H1 (cell line): Measurements from ENCODE around the gene SSUH2. TPM values are rescaled to one million over a fixed set of nuclear protein-coding genes. Genes with fewer than 3 reads are reported as not detected.
"Not testable (repeated sequence)": the region's sequence is repeated elsewhere in the genome, so short reads cannot be mapped to it uniquely, and the experiment has no call there.

Source experiments
- CTCF ChIA-PET: fragments of 300-600 bp; sonication (Branson Sonifier 250); formaldehyde crosslinking; loops from one replicate; lab custom pipeline; 2021; ENCODE audit not compliant: partially characterized antibody; lab: Charles Lee
- POLR2A ChIA-PET: fragments of 300-600 bp; sonication (Branson Sonifier 250); formaldehyde crosslinking; loops from one replicate; lab custom pipeline; 2021; ENCODE audit warnings: inconsistent platforms; ENCODE audit not compliant: partially characterized antibody; lab: Charles Lee
- DNase-seq, 2 experiments: peaks; one replicate each; pipeline versions ENCODE4 v3.0.0 to v3.0.0-alpha.2; 2010 to 2022; ENCODE audit warnings: low spot score in 2 of 2, low read depth in 1 of 2, mixed read lengths in 1 of 2
- FAIRE-seq: peaks from 2 replicates; lab custom pipeline; 2011; peaks lifted over from hg19 to GRCh38; lab: Jason Lieb, UNC
- H2AFZ ChIP-seq: 2 replicates; pipeline ENCODE4 v1.8.1; 2012; ENCODE audit warnings: low read length, inconsistent platforms
- H2AK5ac ChIP-seq: 2 replicates; pipeline ENCODE4 v1.6.1; 2013; ENCODE audit warnings: low read depth, low read length
- H2BK120ac ChIP-seq: replicated peaks from 2 replicates; pipeline ENCODE3; 2013; ENCODE audit warnings: low read depth, low read length, inconsistent platforms
- H2BK12ac ChIP-seq: 2 replicates; pipeline ENCODE4 v1.6.1; 2013; ENCODE audit warnings: low read depth, low read length
- H2BK15ac ChIP-seq: 2 replicates; pipeline ENCODE4 v1.6.1; 2013; ENCODE audit warnings: low read length
- H2BK20ac ChIP-seq: 2 replicates; pipeline ENCODE4 v1.6.1; 2013; ENCODE audit warnings: low read length
- H2BK5ac ChIP-seq: 2 replicates; pipeline ENCODE4 v1.6.1; 2013; ENCODE audit warnings: low read depth, low read length
- H3K14ac ChIP-seq: 2 replicates; pipeline ENCODE4 v1.6.1; 2013; ENCODE audit warnings: inconsistent platforms; ENCODE audit not compliant: insufficient read length
- H3K18ac ChIP-seq: 2 replicates; pipeline ENCODE4 v1.6.1; 2013; ENCODE audit warnings: low read length; ENCODE audit errors: extremely low read depth
- H3K23ac ChIP-seq: 2 replicates; pipeline ENCODE4 v1.6.1; 2013; ENCODE audit warnings: inconsistent platforms; ENCODE audit not compliant: insufficient read length
- H3K23me2 ChIP-seq: 2 replicates; pipeline ENCODE4 v1.6.1; 2013; ENCODE audit warnings: low read depth, low read length
- H3K27ac ChIP-seq: 2 replicates; pipeline ENCODE4 v1.6.1; 2011; ENCODE audit warnings: low read depth, low read length, inconsistent platforms
- H3K27me3 ChIP-seq, 4 experiments: replicated peaks in 1 of 4; 1 replicate in 1 of 4; 2 replicates in 3 of 4; pipeline versions ENCODE4 v1.6.1 to v1.8.1; 2011 to 2013; ENCODE audit warnings: low read length in 3 of 4, mild to moderate bottlenecking in 3 of 4, inconsistent platforms in 2 of 4, mixed read lengths in 2 of 4, moderate library complexity in 1 of 4; ENCODE audit not compliant: control insufficient read depth in 3 of 4, insufficient read depth in 3 of 4; ENCODE audit errors: extremely low read depth in 1 of 4
- H3K36me3 ChIP-seq, 4 experiments: 2 replicates each; pipeline versions ENCODE4 v1.6.1 to v1.8.1; 2011 to 2013; ENCODE audit warnings: mild to moderate bottlenecking in 4 of 4, low read length in 3 of 4, moderate library complexity in 2 of 4, control low read depth in 1 of 4, inconsistent platforms in 1 of 4; ENCODE audit not compliant: insufficient read depth in 4 of 4, control insufficient read depth in 2 of 4
- H3K4ac ChIP-seq: replicated peaks from 2 replicates; pipeline ENCODE3; 2013; ENCODE audit warnings: low read length, low read depth, mixed read lengths, inconsistent platforms; ENCODE audit not compliant: insufficient read length
- H3K4me1 ChIP-seq, 4 experiments: replicated peaks in 1 of 4; 1 replicate in 1 of 4; 2 replicates in 3 of 4; pipeline versions ENCODE4 v1.6.1 to v1.8.1; 2011 to 2013; ENCODE audit warnings: low read length in 3 of 4, inconsistent platforms in 2 of 4, mixed read lengths in 1 of 4; ENCODE audit not compliant: insufficient read depth in 4 of 4, control insufficient read depth in 3 of 4
- H3K4me2 ChIP-seq, 2 experiments: 2 replicates each; pipeline versions ENCODE4 v1.6.1 to v1.8.1; 2011 to 2013; ENCODE audit warnings: low read depth in 2 of 2, low read length in 2 of 2, control low read depth in 1 of 2, inconsistent platforms in 1 of 2, mild to moderate bottlenecking in 1 of 2; ENCODE audit not compliant: insufficient read depth in 1 of 2
- H3K4me3 ChIP-seq, 4 experiments: fragments of 200-600, 300-600 bp in 1 of 4; sonication (generic), shearing (Covaris generic), sonication (Bioruptor Twin) in 1 of 4; 2 replicates each; pipeline versions ENCODE4 v1.5.1 to v1.8.1; 2011 to 2016; ENCODE audit warnings: low read length in 4 of 4, low read depth in 3 of 4, control low read depth in 2 of 4, inconsistent platforms in 2 of 4, mild to moderate bottlenecking in 2 of 4, mixed read lengths in 1 of 4, moderate library complexity in 1 of 4; ENCODE audit not compliant: insufficient read depth in 2 of 4; ENCODE audit errors: extremely low read depth in 1 of 4
- H3K56ac ChIP-seq: replicated peaks from 2 replicates; pipeline ENCODE3; 2013; ENCODE audit warnings: low read depth, mild to moderate bottlenecking, mixed read lengths, low read length, inconsistent platforms; ENCODE audit not compliant: insufficient read length
- H3K79me1 ChIP-seq: 2 replicates; pipeline ENCODE4 v1.6.1; 2013; ENCODE audit warnings: low read depth, low read length, control low read depth
- H3K79me2 ChIP-seq, 2 experiments: 2 replicates each; pipeline versions ENCODE4 v1.6.1 to v1.8.1; 2012 to 2013; ENCODE audit warnings: low read length in 2 of 2, mild to moderate bottlenecking in 2 of 2, inconsistent platforms in 1 of 2; ENCODE audit not compliant: insufficient read depth in 2 of 2, control insufficient read depth in 1 of 2
- H3K9ac ChIP-seq, 4 experiments: replicated peaks in 1 of 4; 1 replicate in 1 of 4; 2 replicates in 3 of 4; pipeline versions ENCODE4 v1.6.1 to v1.8.1; 2011 to 2013; ENCODE audit warnings: low read depth in 3 of 4, low read length in 3 of 4, control low read depth in 2 of 4, mild to moderate bottlenecking in 2 of 4, moderate library complexity in 2 of 4, inconsistent platforms in 1 of 4; ENCODE audit errors: extremely low read depth in 1 of 4
- H3K9me3 ChIP-seq, 2 experiments: 2 replicates each; pipeline versions ENCODE4 v1.6.1 to v1.8.1; 2012 to 2013; ENCODE audit warnings: mild to moderate bottlenecking in 2 of 2, moderate library complexity in 2 of 2, control low read depth in 1 of 2, inconsistent platforms in 1 of 2, low read depth in 1 of 2, low read length in 1 of 2, mixed read lengths in 1 of 2; ENCODE audit not compliant: insufficient read depth in 2 of 2
- H4K20me1 ChIP-seq, 2 experiments: replicated peaks in 1 of 2; 2 replicates each; pipeline versions ENCODE3 to v1.8.1; 2011 to 2013; ENCODE audit warnings: inconsistent platforms in 2 of 2, low read length in 2 of 2, mild to moderate bottlenecking in 1 of 2; ENCODE audit not compliant: insufficient read depth in 2 of 2, control insufficient read depth in 1 of 2
- H4K5ac ChIP-seq: 2 replicates; pipeline ENCODE4 v1.6.1; 2013; ENCODE audit warnings: low read length, low read depth, mixed read lengths, inconsistent platforms; ENCODE audit not compliant: insufficient read length
- H4K8ac ChIP-seq: 2 replicates; pipeline ENCODE4 v1.8.0; 2013; ENCODE audit warnings: mild to moderate bottlenecking, moderate library complexity, low read length, inconsistent platforms; ENCODE audit not compliant: insufficient read depth; ENCODE audit errors: extremely low read depth
- H4K91ac ChIP-seq: replicated peaks from 2 replicates; pipeline ENCODE3; 2013; ENCODE audit warnings: low read length, mixed read lengths, inconsistent platforms; ENCODE audit not compliant: insufficient read length
- CREB1 ChIP-seq: IDR thresholded peaks from 2 replicates; pipeline ENCODE4 v1.6.1; 2012; ENCODE audit warnings: inconsistent platforms
- WGBS, 2 experiments: shearing (Covaris generic) in 1 of 2; methylation state at CpG; one replicate each; pipeline versions ENCODE4 v1.1.6 to v1.1.7; 2013 to 2015; ENCODE audit warnings: low lambda C conversion rate in 2 of 2, mixed read lengths in 2 of 2, inconsistent platforms in 1 of 2, low coverage in 1 of 2, missing lambda C conversion rate in 1 of 2; ENCODE audit not compliant: insufficient replicate concordance in 2 of 2, insufficient coverage in 1 of 2, insufficient read length in 1 of 2; ENCODE audit errors: extremely low coverage in 1 of 2, missing lambda C conversion rate in 1 of 2; 5-methylcytosine and 5-hydroxymethylcytosine counted together
- polyA plus RNA-seq, 7 experiments: library from polyadenylated mRNA; depleted of rRNA in 3 of 7; stranded (reverse) in 5 of 7; unstranded in 2 of 7; fragments of >200 nt in 5 of 7; fragments of 200-250 nt in 2 of 7; gene quantifications; 1 replicate in 5 of 7; 2 replicates in 1 of 7; 4 replicates in 1 of 7; pipeline versions ENCODE4 v1.2.1 to v1.2.3, GENCODE V29; 2011 to 2013; ENCODE audit warnings: missing spikeins in 2 of 7, mixed read lengths in 2 of 7
- total RNA-seq: library from RNA; stranded (reverse); fragmentation: NEBNext Ultra II Directional; extraction: Animal tissue kit (Norgen Biotek cat#: 25700); gene quantifications from 2 replicates; pipeline ENCODE4 v1.2.1, GENCODE V29; 2021
- TF ChIP-seq, protein P1 (sequence below): IDR thresholded peaks from 2 replicates; pipeline ENCODE4 v1.6.1; 2011; ENCODE audit warnings: low read depth, mild to moderate bottlenecking, low read length; ENCODE audit not compliant: insufficient read depth

The SSUH2 gene
- total and polyA plus RNA-seq, 2 of the 8 experiments (the other 6 are each of a cell fraction or from before 2014, with no cell fraction given), result 0.62 to 0.69 TPM

DNA sequence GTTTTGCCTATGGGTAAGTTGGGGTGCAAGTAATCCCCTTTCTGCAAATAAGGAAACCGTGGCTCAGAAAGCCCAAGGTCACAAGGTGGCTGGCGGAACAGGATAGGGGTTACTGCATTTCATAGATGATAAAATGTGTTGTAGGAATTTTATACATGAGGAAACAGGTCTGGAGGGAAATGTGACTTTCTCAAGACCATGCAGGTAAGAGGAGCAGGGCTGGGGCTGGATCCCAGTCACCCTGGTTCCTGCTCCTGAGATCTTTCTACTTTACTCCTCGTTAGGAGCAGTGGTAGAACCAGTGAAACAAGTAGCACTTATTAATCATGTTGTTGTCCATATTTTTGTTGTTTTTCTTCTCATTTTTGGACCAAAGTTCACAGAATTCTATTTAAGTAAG lies 63.2 kb downstream of the SSUH2 start (continued):
- TF ChIP-seq CREB1, result no peak
- TF ChIP-seq, protein P1, sequence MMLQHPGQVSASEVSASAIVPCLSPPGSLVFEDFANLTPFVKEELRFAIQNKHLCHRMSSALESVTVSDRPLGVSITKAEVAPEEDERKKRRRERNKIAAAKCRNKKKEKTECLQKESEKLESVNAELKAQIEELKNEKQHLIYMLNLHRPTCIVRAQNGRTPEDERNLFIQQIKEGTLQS, result no peak

DNA sequence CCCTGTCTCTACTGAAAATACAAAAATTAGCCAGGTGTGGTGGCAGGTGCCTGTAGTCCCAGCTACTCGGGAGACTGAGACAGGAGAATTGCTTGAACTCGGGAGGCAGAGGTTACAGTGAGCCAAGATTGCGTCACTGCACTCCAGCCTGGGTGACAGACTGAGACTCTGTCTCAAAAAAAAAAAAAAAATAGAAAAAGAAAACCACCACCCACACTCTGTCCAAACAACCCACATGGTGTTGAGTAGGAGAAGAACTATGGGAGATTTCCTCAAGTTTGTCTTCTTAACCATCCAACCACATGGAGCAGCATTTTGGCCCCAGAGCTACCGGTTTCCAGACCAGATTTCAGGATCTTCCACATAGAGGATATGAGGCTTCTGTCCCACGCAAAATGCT lies 64.2 kb downstream of the SSUH2 start:
- H4K20me1 ChIP-seq, H4K5ac ChIP-seq, H3K4me2 ChIP-seq, H4K91ac ChIP-seq, H2BK5ac ChIP-seq, H3K36me3 ChIP-seq, DNase-seq, FAIRE-seq, H3K9ac ChIP-seq, H3K4me3 ChIP-seq, H2AFZ ChIP-seq, H3K79me1 ChIP-seq, H2BK120ac ChIP-seq, H3K79me2 ChIP-seq, POLR2A ChIA-PET, H4K8ac ChIP-seq, H3K23me2 ChIP-seq, H3K23ac ChIP-seq, H3K56ac ChIP-seq, H3K14ac ChIP-seq, H3K9me3 ChIP-seq, H3K4me1 ChIP-seq, H2AK5ac ChIP-seq, H2BK20ac ChIP-seq, H2BK12ac ChIP-seq, H3K27me3 ChIP-seq, H3K4ac ChIP-seq, H3K27ac ChIP-seq, H2BK15ac ChIP-seq, H3K18ac ChIP-seq: not testable (repeated sequence)
- WGBS, 2 experiments, result 73% methylated on average over 4 of the region's 5 CpGs; no CpG with 5 or more reads in 1 of the 2 experiments
- CTCF ChIA-PET, result interaction anchor here (1.1 kb wide), 1 partner anchor 11 kb away, joined by 4 read pairs; no protein-coding TSS in a partner anchor
